HepG2 (cell line): ENCODE measurements around the gene BICRAL. TPM values are rescaled to one million over a fixed set of nuclear protein-coding genes. Genes with fewer than 3 reads are reported as not detected.
A peak's percentile ranks its signal among the peaks of the same experiment; 100 is the strongest.

Experiments used
- FOSL1 ChIP-seq: sonication (generic); formaldehyde crosslinking; IDR thresholded peaks from 2 replicates; pipeline ENCODE4 v1.9.0; 2021; ENCODE audit warnings: missing genetic modification reagents, borderline replicate concordance
- GLI4 ChIP-seq: sonication (generic); formaldehyde crosslinking; IDR thresholded peaks from 2 replicates; pipeline ENCODE4 v1.5.1; 2020; ENCODE audit warnings: missing genetic modification reagents, mild to moderate bottlenecking, moderate library complexity, borderline replicate concordance
- HIVEP1 ChIP-seq: sonication (generic); formaldehyde crosslinking; IDR thresholded peaks from 2 replicates; pipeline ENCODE4 v1.4.0; 2020; ENCODE audit warnings: mild to moderate bottlenecking, missing genetic modification reagents
- HNRNPUL1 ChIP-seq: fragments of 200-400 bp; formaldehyde crosslinking; IDR thresholded peaks from 2 replicates; pipeline ENCODE4 v1.6.1; 2017; ENCODE audit warnings: low read depth, mild to moderate bottlenecking, low read length, moderate library complexity
- KLF15 ChIP-seq: sonication (generic); formaldehyde crosslinking; IDR thresholded peaks from 2 replicates; pipeline ENCODE4 v1.8.1; 2023; ENCODE audit warnings: borderline replicate concordance, mild to moderate bottlenecking, inconsistent platforms, missing genetic modification reagents, mixed read lengths
- MBNL3 ChIP-seq: fragments of 250-450 bp; sonication (Bioruptor Pico); conservative IDR thresholded peaks from 2 replicates; pipeline ENCODE4 v1.8.0; 2022; ENCODE audit warnings: mild to moderate bottlenecking, inconsistent platforms
- MYNN ChIP-seq: sonication (generic); formaldehyde crosslinking; IDR thresholded peaks from 2 replicates; pipeline ENCODE4 v1.4.0; 2020; ENCODE audit warnings: mild to moderate bottlenecking, low read depth, missing genetic modification reagents
- NKX3-1 ChIP-seq: sonication (generic); formaldehyde crosslinking; IDR thresholded peaks from 2 replicates; pipeline ENCODE4 v1.5.0; 2020; ENCODE audit warnings: missing genetic modification reagents
- NRL ChIP-seq: sonication (generic); formaldehyde crosslinking; IDR thresholded peaks from 2 replicates; pipeline ENCODE4 v1.5.0; 2020; ENCODE audit warnings: missing genetic modification reagents, mild to moderate bottlenecking, moderate library complexity, borderline replicate concordance
- RXRB ChIP-seq: IDR thresholded peaks from 2 replicates; pipeline ENCODE4 v1.6.1; 2016; ENCODE audit warnings: borderline replicate concordance, missing genetic modification reagents, missing compliant biosample characterization
- SP4 ChIP-seq: sonication (generic); formaldehyde crosslinking; IDR thresholded peaks from 2 replicates; pipeline ENCODE4 v1.8.1; 2023; ENCODE audit warnings: mild to moderate bottlenecking, missing genetic modification reagents
- STAG1 ChIP-seq: sonication (generic); formaldehyde crosslinking; IDR thresholded peaks from 2 replicates; pipeline ENCODE4 v1.4.0; 2020; ENCODE audit warnings: missing genetic modification reagents
- TBP ChIP-seq: sonication (generic); formaldehyde crosslinking; IDR thresholded peaks from 2 replicates; pipeline ENCODE4 v1.5.0; 2020; ENCODE audit warnings: missing genetic modification reagents
- TBX3 ChIP-seq: fragments of 450-650 bp; IDR thresholded peaks from 2 replicates; pipeline ENCODE4 v1.6.1; 2017; ENCODE audit warnings: antibody characterized with exemption, mild to moderate bottlenecking, inconsistent platforms, borderline replicate concordance
- ZFP82 ChIP-seq: sonication (generic); formaldehyde crosslinking; IDR thresholded peaks from 2 replicates; pipeline ENCODE4 v1.5.1; 2020; ENCODE audit warnings: mild to moderate bottlenecking, missing genetic modification reagents, borderline replicate concordance
- ZKSCAN5 ChIP-seq: sonication (generic); formaldehyde crosslinking; IDR thresholded peaks from 2 replicates; pipeline ENCODE4 v1.5.1; 2020; ENCODE audit warnings: mild to moderate bottlenecking, missing genetic modification reagents
- ZNF207 ChIP-seq: fragments of 450-650 bp; IDR thresholded peaks from 2 replicates; pipeline ENCODE4 v1.6.1; 2016; ENCODE audit warnings: antibody characterized with exemption, borderline replicate concordance
- ZNF484 ChIP-seq: sonication (generic); formaldehyde crosslinking; IDR thresholded peaks from 2 replicates; pipeline ENCODE4 v1.5.1; 2020; ENCODE audit warnings: mild to moderate bottlenecking, low read depth, missing genetic modification reagents, borderline replicate concordance
- ZNF574 ChIP-seq: sonication (generic); formaldehyde crosslinking; IDR thresholded peaks from 2 replicates; pipeline ENCODE4 v1.4.0; 2020; ENCODE audit warnings: missing genetic modification reagents
- ZNF737 ChIP-seq: sonication (generic); formaldehyde crosslinking; IDR thresholded peaks from 2 replicates; pipeline ENCODE4 v1.5.0; 2020; ENCODE audit warnings: missing genetic modification reagents, mild to moderate bottlenecking, borderline replicate concordance
- polyA plus RNA-seq, 8 experiments: library from polyadenylated mRNA; depleted of rRNA in 3 of 8; stranded (reverse) in 7 of 8; unstranded in 1 of 8; fragments of >200 nt; fragmentation: Illumina TruSeq in 4 of 8; extraction: Trizol in 4 of 8; gene quantifications; 2 replicates each; pipeline versions ENCODE4 v1.2.1 to v1.2.3, GENCODE V29; 2011 to 2016; ENCODE audit warnings: low read depth in 4 of 8, missing spikeins in 1 of 8, mixed read lengths in 1 of 8; ENCODE audit not compliant: insufficient read depth in 1 of 8
- total RNA-seq, 5 experiments: library from RNA; depleted of rRNA; stranded (reverse); fragments of >200 nt; fragmentation: Illumina TruSeq; extraction: Trizol; gene quantifications; 2 replicates each; pipeline ENCODE4 v1.2.3, GENCODE V29; 2016; ENCODE audit warnings: low read depth in 1 of 5
- TF ChIP-seq, protein P1 (sequence below): sonication (generic); formaldehyde crosslinking; IDR thresholded peaks from 2 replicates; pipeline ENCODE4 v1.4.0; 2020; ENCODE audit warnings: missing genetic modification reagents
- TF ChIP-seq, protein P2 (sequence below): IDR thresholded peaks from 2 replicates; pipeline ENCODE4 v1.6.1; 2016; ENCODE audit warnings: mild to moderate bottlenecking, missing biosample characterization, missing genetic modification reagents

Gene BICRAL
- total and polyA plus RNA-seq, 2 of the 13 experiments (the other 11 are each of a cell fraction or from before 2014, with no cell fraction given), result 5.0 to 13.5 TPM

DNA sequence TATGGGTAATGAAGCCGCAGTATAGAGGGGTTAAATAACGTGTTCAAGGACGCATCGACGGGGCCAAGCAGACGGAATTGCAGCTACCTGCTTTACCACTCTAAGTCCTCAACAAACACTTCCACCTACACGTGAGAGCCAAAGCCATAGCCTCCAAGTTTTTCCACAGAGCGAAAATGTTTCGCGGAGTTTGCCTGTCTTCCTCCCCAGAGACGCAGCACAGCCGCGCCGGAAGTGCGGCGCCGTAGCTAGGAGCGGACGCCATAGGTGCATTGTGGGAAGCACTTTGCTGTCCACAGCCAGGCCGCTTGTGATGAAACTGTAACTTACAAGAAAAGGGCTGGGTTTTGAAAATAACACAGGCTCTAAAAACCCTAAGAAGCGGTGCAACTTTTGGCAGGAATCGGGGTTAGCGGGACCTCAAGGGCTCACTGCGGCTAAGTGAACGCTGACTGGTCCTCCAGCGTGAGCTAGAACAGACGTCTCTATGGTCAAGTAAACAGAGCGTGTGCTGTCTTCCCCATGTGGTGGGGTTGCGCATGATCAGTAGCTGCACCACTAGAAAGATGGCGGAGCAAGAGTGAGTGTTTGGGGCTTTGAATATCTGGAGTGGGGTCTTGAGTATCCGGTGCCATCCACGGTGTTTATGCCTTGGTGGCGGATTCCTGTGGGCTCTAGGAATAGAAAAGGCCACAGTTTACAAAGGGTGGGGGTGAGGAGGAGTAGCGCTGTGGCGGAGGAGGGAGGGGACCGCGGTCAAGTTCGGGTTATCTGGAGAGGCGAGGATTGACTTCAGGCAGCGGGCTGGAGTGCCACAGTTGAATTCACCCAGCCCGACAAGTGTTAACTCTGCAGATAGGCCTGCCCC, 97.8 kb downstream of the BICRAL start, which contains the start of gene RPL7L1 (continued):
- TF ChIP-seq ZNF737 (CRISPR knock-in tag) (no peak; the same call in 1 of the 2 replicates), TBP (peak; percentile 79; the same call in 1 of the 2 replicates), STAG1 (CRISPR knock-in tag) (no peak; the same call in 1 of the 2 replicates), ZNF484 (no peak), GLI4 (CRISPR knock-in tag) (peak; percentile 64; the same call in 1 of the 2 replicates), ZFP82 (CRISPR knock-in tag) (no peak), MYNN (CRISPR knock-in tag) (no peak; the same call in 1 of the 2 replicates), FOSL1 (CRISPR knock-in tag) (peak; percentile 12; the same call in 1 of the 2 replicates), HNRNPUL1 (no peak), ZNF207 (no peak), ZNF574 (CRISPR knock-in tag) (peak; percentile 99), NKX3-1 (CRISPR knock-in tag) (no peak; the same call in 1 of the 2 replicates), NRL (CRISPR knock-in tag) (no peak; the same call in 1 of the 2 replicates), TBX3 (no peak), MBNL3 (CRISPR knock-in tag) (no peak), KLF15 (CRISPR knock-in tag) (no peak), ZKSCAN5 (CRISPR knock-in tag) (no peak; the same call in 1 of the 2 replicates), HIVEP1 (CRISPR knock-in tag) (no peak), SP4 (CRISPR knock-in tag) (peak; percentile 62), RXRB (CRISPR knock-in tag) (peak; percentile 23)
- TF ChIP-seq, protein P1, sequence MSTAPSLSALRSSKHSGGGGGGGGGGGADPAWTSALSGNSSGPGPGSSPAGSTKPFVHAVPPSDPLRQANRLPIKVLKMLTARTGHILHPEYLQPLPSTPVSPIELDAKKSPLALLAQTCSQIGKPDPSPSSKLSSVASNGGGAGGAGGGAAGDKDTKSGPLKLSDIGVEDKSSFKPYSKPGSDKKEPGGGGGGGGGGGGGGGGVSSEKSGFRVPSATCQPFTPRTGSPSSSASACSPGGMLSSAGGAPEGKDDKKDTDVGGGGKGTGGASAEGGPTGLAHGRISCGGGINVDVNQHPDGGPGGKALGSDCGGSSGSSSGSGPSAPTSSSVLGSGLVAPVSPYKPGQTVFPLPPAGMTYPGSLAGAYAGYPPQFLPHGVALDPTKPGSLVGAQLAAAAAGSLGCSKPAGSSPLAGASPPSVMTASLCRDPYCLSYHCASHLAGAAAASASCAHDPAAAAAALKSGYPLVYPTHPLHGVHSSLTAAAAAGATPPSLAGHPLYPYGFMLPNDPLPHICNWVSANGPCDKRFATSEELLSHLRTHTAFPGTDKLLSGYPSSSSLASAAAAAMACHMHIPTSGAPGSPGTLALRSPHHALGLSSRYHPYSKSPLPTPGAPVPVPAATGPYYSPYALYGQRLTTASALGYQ (CRISPR knock-in tag), result peak; percentile 78
- TF ChIP-seq, protein P2, sequence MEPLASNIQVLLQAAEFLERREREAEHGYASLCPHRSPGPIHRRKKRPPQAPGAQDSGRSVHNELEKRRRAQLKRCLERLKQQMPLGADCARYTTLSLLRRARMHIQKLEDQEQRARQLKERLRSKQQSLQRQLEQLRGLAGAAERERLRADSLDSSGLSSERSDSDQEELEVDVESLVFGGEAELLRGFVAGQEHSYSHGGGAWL (CRISPR knock-in tag), result peak; percentile 64; the same call in 1 of the 2 replicates
